GM18861 (cell line): ENCODE measurements around the gene UVRAG.
"Not testable (repeated sequence)": the region's sequence is repeated elsewhere in the genome, so short reads cannot be mapped to it uniquely, and the experiment has no call there.

Source experiments
- ATAC-seq: cut with Tn5 transposase; IDR thresholded peaks from one replicate; pipeline ENCODE4 v1.9.1; 2021; ENCODE audit not compliant: unreplicated experiment

The UVRAG gene

DNA sequence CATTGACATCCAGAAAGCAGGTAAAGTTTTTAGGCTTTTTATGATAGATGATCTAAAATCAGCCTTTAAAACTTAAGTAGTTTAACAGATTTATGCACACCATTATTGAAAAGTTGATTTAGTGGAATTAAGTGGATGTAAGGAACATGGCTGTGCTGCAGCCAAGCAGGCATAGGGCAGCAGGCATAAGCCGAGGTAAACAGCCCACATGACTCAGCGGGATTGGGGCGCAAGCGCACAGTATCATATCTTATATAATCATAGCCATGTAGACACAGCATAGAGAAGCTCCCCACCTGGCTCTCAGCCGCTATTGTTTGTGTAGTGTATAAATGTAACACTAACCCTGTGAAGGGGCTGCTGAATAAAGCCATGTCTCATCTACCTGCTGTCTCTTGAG lies 233.8 kb downstream of the UVRAG start:
- ATAC-seq, result no peak

DNA sequence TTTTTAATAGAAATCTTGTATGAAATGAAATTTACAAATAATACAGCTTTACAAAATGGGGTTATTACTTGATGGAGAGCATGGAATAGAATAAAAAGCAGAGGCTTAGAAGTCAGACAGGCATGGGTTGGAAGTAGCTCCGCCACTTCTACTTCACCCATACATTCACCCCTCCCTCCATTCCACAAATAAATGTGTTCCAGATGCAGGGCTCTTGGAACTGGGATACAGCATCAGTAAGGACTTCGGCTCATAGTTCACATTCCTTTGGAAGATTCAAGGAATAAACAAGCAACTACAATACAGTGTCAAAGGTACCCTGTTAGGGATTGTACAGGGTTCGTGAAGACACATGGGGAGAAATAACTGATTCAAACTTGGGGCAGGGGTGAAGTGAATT lies 234.5 kb downstream of the UVRAG start:
- no peak for ATAC-seq

DNA sequence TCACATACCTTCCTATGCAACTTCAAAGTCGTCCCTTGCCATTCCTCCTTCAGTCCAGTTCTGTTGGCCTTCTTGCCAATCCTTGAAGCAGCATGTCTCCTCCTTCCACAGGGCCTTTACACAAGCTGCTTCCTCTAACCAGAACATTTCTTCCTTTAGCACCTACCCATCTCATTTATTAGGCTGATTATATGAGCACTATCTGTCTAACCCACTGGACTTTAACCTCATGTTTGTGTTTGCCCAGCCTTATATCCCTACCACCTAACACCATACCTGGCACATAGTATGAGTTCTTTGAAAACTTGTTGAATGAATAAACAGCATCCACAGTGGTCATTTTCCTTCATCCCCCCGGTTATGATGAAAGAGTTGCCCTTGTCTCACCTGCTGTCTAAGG lies 236.9 kb downstream of the UVRAG start:
- no peak for ATAC-seq

DNA sequence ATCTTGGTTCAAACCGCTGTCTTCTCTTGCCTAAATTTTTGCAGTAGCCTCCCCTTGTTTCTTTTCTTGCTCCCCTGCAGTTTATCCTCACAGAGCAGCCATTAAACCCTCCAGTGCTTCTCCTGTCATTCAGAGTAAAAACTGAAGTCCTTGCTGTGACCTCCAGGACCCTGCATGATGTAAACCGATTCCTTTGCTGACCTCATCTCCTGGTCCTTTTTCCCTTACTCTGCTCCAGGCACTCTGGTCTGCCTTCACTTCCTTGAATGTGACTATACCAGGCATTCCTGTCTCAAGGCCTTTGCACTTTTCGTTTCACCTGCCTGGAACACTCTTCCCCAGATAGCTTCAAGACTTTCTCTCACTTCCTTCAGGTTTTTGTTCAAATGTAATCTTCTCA lies 239.3 kb downstream of the UVRAG start:
- ATAC-seq, result no peak

GRCh38 chr11:76056876-76057275 lies 241.9 kb downstream of the UVRAG start:
- no peak for ATAC-seq

GRCh38 chr11:76060475-76061036 lies 245.5 kb downstream of the UVRAG start:
- not testable (repeated sequence) for ATAC-seq

- peak; percentile 94 for ATAC-seq
Measured at GRCh38 chr11:76062733-76063132, 247.7 kb downstream of the UVRAG start.

GRCh38 chr11:76064192-76064591 lies 249.2 kb downstream of the UVRAG start:
- ATAC-seq, result no peak

DNA sequence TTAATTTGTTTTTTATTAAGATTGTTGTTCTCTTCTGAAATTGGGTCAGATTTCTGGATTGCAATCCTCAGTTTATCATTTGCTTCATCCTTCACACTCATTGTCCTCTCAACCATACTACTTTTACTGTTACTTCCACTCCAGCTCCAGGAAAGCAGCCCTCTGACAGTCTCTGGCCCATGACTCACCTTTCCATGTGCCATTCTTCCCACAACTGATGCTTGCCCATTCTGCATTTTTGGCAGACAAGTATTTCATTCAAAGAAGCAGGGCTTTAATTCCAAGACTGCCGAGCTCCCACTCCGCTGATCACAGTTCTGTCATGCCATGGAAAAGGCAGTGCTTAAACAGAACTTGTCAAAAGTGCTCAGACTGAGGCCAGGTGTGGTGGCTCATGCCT lies 252.1 kb downstream of the UVRAG start:
- ATAC-seq, result no peak

DNA sequence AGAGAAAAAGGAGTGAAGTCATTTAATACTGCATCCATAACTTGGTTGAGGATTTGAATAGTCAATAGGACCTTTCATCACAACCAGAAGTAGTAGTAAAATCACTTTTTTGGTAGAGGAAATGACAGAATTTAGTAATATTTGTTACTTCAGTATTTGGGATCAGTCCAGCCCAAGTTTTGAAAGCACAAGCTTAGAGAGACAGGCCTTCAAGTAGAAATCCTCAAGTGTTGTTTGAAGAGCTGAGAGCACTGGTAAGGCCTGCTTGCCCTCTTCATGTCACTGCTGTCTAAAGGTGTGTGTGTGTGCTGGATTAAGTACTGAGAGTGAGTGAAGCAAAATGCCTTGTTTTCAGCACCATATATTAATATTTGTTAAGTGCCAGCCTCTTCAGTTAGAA lies 254.0 kb downstream of the UVRAG start:
- ATAC-seq, result no peak

DNA sequence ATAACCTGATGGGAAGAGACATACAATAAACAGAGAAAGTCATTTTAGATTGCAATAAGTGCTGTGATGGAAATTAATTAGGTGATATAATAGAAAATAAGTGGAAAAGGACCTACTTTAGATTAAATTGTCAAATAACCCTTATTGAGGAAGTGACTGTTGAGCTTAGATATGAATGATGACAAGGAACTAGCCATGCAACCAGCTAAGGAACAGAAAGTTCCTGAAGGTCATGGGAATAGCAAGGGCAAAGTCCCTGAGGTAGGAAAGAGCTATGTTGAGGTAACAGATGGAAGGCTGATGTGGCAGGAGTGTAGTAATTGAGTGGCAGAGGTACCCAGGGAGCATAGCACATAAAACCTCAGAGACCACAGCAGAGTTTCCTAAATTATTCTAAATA lies 256.1 kb downstream of the UVRAG start:
- ATAC-seq, result no peak

DNA sequence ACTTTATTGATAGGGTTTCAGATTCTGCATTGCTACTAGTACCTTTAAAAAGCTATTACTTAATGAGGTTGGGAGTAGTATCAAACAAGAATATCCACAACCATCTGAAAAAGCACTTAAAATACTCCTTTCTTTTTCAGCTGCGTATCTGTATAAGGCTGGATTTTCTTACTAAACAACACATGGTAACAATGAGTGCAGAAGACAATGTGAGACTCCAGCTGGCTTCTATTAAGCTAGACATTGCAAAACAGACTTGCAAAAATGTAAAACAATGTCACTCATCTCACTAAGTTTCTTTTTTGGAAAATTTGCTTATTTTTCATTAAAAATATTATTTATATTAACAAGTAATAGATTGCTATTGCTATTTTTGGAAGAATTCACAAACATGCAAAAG lies 258.7 kb downstream of the UVRAG start:
- no peak for ATAC-seq

DNA sequence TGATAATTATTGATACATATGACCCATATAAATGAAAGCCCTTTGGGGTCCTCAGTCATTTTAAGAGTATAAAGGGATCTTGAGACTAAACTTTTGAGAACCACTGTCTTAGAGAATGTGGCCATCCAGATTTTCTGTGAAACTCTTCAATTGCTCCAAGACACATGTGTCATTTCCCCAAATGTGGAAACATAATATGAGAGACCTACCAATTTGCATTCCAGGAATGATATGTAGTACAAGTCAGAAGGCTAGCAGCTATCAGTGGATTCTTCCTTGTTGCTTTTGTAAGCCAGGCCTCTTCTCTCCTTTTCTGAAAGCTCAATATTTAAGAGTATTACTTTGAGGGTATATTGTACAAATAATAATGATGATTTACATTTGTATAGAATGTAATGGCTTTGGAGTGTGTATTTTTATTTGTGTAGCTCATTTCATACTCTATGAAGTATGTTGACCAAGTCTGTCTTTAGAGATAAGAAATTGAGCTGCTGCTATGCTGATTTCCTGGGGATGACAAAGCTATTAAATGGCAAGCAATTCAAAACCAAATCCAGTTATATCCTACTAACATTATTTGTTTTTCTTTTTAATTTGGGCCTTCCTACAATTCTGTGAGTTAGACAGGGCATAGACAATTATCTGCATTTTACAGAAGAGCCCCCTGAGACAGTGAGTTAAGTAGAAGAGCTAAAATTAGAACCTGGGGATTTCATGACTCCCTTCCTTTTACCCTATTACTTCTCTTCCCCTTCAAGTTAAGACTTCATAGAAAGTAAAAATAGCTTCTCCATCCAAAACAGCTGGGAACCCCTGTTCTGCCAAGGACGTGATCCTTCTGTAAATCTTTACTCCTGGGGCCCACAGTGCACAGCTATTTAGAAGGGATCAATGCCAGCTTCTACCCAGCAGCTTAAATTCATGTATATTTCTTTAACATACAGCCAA lies 259.4 kb downstream of the UVRAG start:
- no peak for ATAC-seq

- no peak for ATAC-seq
Measured at GRCh38 chr11:76075716-76076115, 260.7 kb downstream of the UVRAG start.

DNA sequence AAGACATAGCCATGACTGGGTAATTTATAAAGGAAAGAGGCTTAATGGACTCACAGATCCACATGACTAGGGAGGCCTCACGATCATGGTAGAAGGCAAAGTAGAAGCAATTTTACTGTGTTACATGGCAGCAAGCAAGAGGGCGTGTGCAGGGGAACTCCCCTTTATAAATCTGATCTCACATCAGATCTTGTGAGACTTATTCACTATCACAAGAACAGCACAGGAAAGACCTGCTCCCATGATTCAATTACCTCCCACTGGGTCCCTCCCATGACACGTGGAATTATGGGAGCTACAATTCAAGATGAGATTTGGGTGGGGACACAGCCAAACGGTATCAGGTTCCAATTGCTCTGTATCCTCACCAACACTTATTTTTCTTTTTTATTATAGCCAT lies 261.2 kb downstream of the UVRAG start:
- not testable (repeated sequence) for ATAC-seq

DNA sequence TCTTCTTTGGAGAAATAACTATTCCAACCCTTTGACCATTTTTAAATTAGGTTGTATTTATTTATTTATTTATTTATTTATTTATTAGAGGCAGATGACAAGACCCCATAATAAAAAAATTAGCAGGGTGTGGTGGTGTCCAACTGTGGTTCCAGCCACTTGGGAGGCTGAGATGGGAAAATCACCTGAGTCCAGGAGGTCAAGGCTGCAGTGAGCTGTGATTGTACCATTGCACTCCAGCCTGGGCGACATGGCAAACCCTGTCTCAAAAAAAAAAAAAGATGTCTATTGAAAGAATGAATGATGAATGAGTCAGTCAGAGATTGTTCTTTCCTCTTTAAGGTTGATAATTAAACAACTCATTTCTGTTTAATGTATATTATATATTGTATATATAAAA lies 261.7 kb downstream of the UVRAG start:
- ATAC-seq, result no peak

- ATAC-seq, result no peak
Measured at GRCh38 chr11:76077575-76078150, 262.7 kb downstream of the UVRAG start.

DNA sequence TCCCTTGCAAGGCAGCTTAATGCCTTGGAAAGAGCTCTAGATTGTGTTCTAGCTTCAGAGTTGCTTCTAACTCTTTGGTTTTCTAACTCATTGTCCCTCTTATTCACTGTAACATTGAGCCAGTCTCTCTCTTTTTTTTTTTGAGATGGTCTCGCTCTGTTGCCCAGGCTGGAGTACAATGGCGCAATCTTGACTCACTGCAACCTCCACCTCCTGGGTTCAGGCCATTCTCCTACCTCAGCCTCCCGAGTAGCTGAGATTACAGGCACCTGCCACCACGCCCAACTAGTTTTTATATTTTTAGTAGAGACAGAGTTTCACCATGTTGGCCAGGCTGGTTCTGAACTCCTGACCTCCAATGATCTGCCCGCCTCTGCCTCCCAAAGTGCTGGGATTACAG lies 266.1 kb downstream of the UVRAG start:
- not testable (repeated sequence) for ATAC-seq

GRCh38 chr11:76083563-76084451 lies 268.8 kb downstream of the UVRAG start:
- no peak for ATAC-seq

DNA sequence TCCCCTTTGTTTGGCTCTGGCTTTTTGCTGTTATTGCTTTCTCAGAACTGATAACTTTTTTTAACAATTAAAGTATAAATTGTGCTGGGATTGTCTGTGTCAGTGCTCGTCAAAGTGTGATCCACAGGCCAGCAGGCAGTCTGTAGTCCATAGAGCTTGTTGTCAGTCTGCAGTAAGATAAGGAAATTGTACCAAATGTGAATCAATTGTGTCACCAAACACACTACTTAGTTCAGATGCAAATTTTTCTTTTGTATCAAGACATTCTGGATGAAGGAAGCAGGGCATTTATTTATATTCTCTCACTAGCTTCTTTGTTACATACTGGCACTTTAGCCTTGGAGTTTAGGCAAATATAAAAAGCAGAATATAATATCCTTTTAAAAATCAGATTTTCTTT lies 270.3 kb downstream of the UVRAG start:
- no peak for ATAC-seq
